ENCODE results near the gene STMN3.
"Not testable (repeated sequence)": the region's sequence is repeated elsewhere in the genome, so short reads cannot be mapped to it uniquely, and the experiment has no call there.

STMN3 gene

GRCh38 chr20:63678667-63679465 lies 25.6 kb upstream of the STMN3 start:
- no peak for DNase-seq (ENCODE audit: low spot score)

GRCh38 chr20:63678071-63678470 lies 24.8 kb upstream of the STMN3 start:
- no peak for DNase-seq (ENCODE audit: low spot score)

GRCh38 chr20:63675681-63676368 lies 22.6 kb upstream of the STMN3 start:
- DNase-seq (ENCODE audit: low spot score) = no peak

- DNase-seq (ENCODE audit: low spot score) = no peak
These were observed 20.7 kb upstream of the STMN3 start for GRCh38 chr20:63673951-63674350.

- no peak for DNase-seq (ENCODE audit: low spot score)
These were observed 19.4 kb upstream of the STMN3 start for GRCh38 chr20:63672666-63673065.

- DNase-seq (ENCODE audit: low spot score) = not testable (repeated sequence)
These were observed 18.5 kb upstream of the STMN3 start for GRCh38 chr20:63671695-63672094.

- DNase-seq (ENCODE audit: low spot score) = no peak
These were observed 15.1 kb upstream of the STMN3 start for GRCh38 chr20:63668351-63668750.

GRCh38 chr20:63667858-63668257 lies 14.6 kb upstream of the STMN3 start:
- DNase-seq (ENCODE audit: low spot score) = no peak

GRCh38 chr20:63665708-63666107 lies 12.5 kb upstream of the STMN3 start:
- DNase-seq (ENCODE audit: low spot score) = no peak

- peak; percentile 80 for DNase-seq (ENCODE audit: low spot score)
These were observed 11.8 kb upstream of the STMN3 start for GRCh38 chr20:63664861-63665594.

GRCh38 chr20:63664143-63664851 lies 11.1 kb upstream of the STMN3 start:
- no peak for DNase-seq (ENCODE audit: low spot score)

GRCh38 chr20:63663332-63664066 lies 10.3 kb upstream of the STMN3 start:
- DNase-seq (ENCODE audit: low spot score) = no peak

GRCh38 chr20:63662813-63663189 lies 9.6 kb upstream of the STMN3 start:
- DNase-seq (ENCODE audit: low spot score) = no peak

- no peak for DNase-seq (ENCODE audit: low spot score)
These were observed 9.0 kb upstream of the STMN3 start for GRCh38 chr20:63661959-63662812.

GRCh38 chr20:63661108-63661507 lies 7.9 kb upstream of the STMN3 start:
- no peak for DNase-seq (ENCODE audit: low spot score)

- DNase-seq (ENCODE audit: low spot score) = no peak
These were observed 7.4 kb upstream of the STMN3 start for GRCh38 chr20:63660622-63661021.

- DNase-seq (ENCODE audit: low spot score) = not testable (repeated sequence)
These were observed 7.0 kb upstream of the STMN3 start for GRCh38 chr20:63660174-63660573.

GRCh38 chr20:63659370-63659769 lies 6.1 kb upstream of the STMN3 start:
- no peak for DNase-seq (ENCODE audit: low spot score)

GRCh38 chr20:63658749-63659187 lies 5.5 kb upstream of the STMN3 start:
- DNase-seq (ENCODE audit: low spot score) = no peak

- DNase-seq (ENCODE audit: low spot score) = peak; percentile 94
These were observed 4.9 kb upstream of the STMN3 start, which contains the start of gene RTEL1 for GRCh38 chr20:63657937-63658748. RTEL1 (plus strand) TSS chr20:63658312; CDS start chr20:63659403, 1,091 bp downstream.

All from Ammon's horn (tissue), 1 donor.